H1 (cell line): ENCODE data around the gene HDC. TPM values are rescaled to one million over a fixed set of nuclear protein-coding genes. Genes with fewer than 3 reads are reported as not detected.

Experiments used
- CTCF ChIA-PET: fragments of 300-600 bp; sonication (Branson Sonifier 250); formaldehyde crosslinking; loops from one replicate; lab custom pipeline; 2021; ENCODE audit not compliant: partially characterized antibody; lab: Charles Lee
- POLR2A ChIA-PET: fragments of 300-600 bp; sonication (Branson Sonifier 250); formaldehyde crosslinking; loops from one replicate; lab custom pipeline; 2021; ENCODE audit warnings: inconsistent platforms; ENCODE audit not compliant: partially characterized antibody; lab: Charles Lee
- DNase-seq, 2 experiments: peaks; one replicate each; pipeline versions ENCODE4 v3.0.0 to v3.0.0-alpha.2; 2010 to 2022; ENCODE audit warnings: low spot score in 2 of 2, low read depth in 1 of 2, mixed read lengths in 1 of 2
- FAIRE-seq: peaks from 2 replicates; lab custom pipeline; 2011; peaks lifted over from hg19 to GRCh38; lab: Jason Lieb, UNC
- H2AFZ ChIP-seq: 2 replicates; pipeline ENCODE4 v1.8.1; 2012; ENCODE audit warnings: low read length, inconsistent platforms
- H2AK5ac ChIP-seq: 2 replicates; pipeline ENCODE4 v1.6.1; 2013; ENCODE audit warnings: low read depth, low read length
- H2BK120ac ChIP-seq: replicated peaks from 2 replicates; pipeline ENCODE3; 2013; ENCODE audit warnings: low read depth, low read length, inconsistent platforms
- H2BK12ac ChIP-seq: 2 replicates; pipeline ENCODE4 v1.6.1; 2013; ENCODE audit warnings: low read depth, low read length
- H2BK15ac ChIP-seq: 2 replicates; pipeline ENCODE4 v1.6.1; 2013; ENCODE audit warnings: low read length
- H2BK20ac ChIP-seq: 2 replicates; pipeline ENCODE4 v1.6.1; 2013; ENCODE audit warnings: low read length
- H2BK5ac ChIP-seq: 2 replicates; pipeline ENCODE4 v1.6.1; 2013; ENCODE audit warnings: low read depth, low read length
- H3K14ac ChIP-seq: 2 replicates; pipeline ENCODE4 v1.6.1; 2013; ENCODE audit warnings: inconsistent platforms; ENCODE audit not compliant: insufficient read length
- H3K18ac ChIP-seq: 2 replicates; pipeline ENCODE4 v1.6.1; 2013; ENCODE audit warnings: low read length; ENCODE audit errors: extremely low read depth
- H3K23ac ChIP-seq: 2 replicates; pipeline ENCODE4 v1.6.1; 2013; ENCODE audit warnings: inconsistent platforms; ENCODE audit not compliant: insufficient read length
- H3K23me2 ChIP-seq: 2 replicates; pipeline ENCODE4 v1.6.1; 2013; ENCODE audit warnings: low read depth, low read length
- H3K27ac ChIP-seq: 2 replicates; pipeline ENCODE4 v1.6.1; 2011; ENCODE audit warnings: low read depth, low read length, inconsistent platforms
- H3K27me3 ChIP-seq, 4 experiments: replicated peaks in 1 of 4; 1 replicate in 1 of 4; 2 replicates in 3 of 4; pipeline versions ENCODE4 v1.6.1 to v1.8.1; 2011 to 2013; ENCODE audit warnings: low read length in 3 of 4, mild to moderate bottlenecking in 3 of 4, inconsistent platforms in 2 of 4, mixed read lengths in 2 of 4, moderate library complexity in 1 of 4; ENCODE audit not compliant: control insufficient read depth in 3 of 4, insufficient read depth in 3 of 4; ENCODE audit errors: extremely low read depth in 1 of 4
- H3K36me3 ChIP-seq, 4 experiments: 2 replicates each; pipeline versions ENCODE4 v1.6.1 to v1.8.1; 2011 to 2013; ENCODE audit warnings: mild to moderate bottlenecking in 4 of 4, low read length in 3 of 4, moderate library complexity in 2 of 4, control low read depth in 1 of 4, inconsistent platforms in 1 of 4; ENCODE audit not compliant: insufficient read depth in 4 of 4, control insufficient read depth in 2 of 4
- H3K4ac ChIP-seq: replicated peaks from 2 replicates; pipeline ENCODE3; 2013; ENCODE audit warnings: low read length, low read depth, mixed read lengths, inconsistent platforms; ENCODE audit not compliant: insufficient read length
- H3K4me1 ChIP-seq, 4 experiments: replicated peaks in 1 of 4; 1 replicate in 1 of 4; 2 replicates in 3 of 4; pipeline versions ENCODE4 v1.6.1 to v1.8.1; 2011 to 2013; ENCODE audit warnings: low read length in 3 of 4, inconsistent platforms in 2 of 4, mixed read lengths in 1 of 4; ENCODE audit not compliant: insufficient read depth in 4 of 4, control insufficient read depth in 3 of 4
- H3K4me2 ChIP-seq, 2 experiments: 2 replicates each; pipeline versions ENCODE4 v1.6.1 to v1.8.1; 2011 to 2013; ENCODE audit warnings: low read depth in 2 of 2, low read length in 2 of 2, control low read depth in 1 of 2, inconsistent platforms in 1 of 2, mild to moderate bottlenecking in 1 of 2; ENCODE audit not compliant: insufficient read depth in 1 of 2
- H3K4me3 ChIP-seq, 4 experiments: fragments of 200-600, 300-600 bp in 1 of 4; sonication (generic), shearing (Covaris generic), sonication (Bioruptor Twin) in 1 of 4; 2 replicates each; pipeline versions ENCODE4 v1.5.1 to v1.8.1; 2011 to 2016; ENCODE audit warnings: low read length in 4 of 4, low read depth in 3 of 4, control low read depth in 2 of 4, inconsistent platforms in 2 of 4, mild to moderate bottlenecking in 2 of 4, mixed read lengths in 1 of 4, moderate library complexity in 1 of 4; ENCODE audit not compliant: insufficient read depth in 2 of 4; ENCODE audit errors: extremely low read depth in 1 of 4
- H3K56ac ChIP-seq: replicated peaks from 2 replicates; pipeline ENCODE3; 2013; ENCODE audit warnings: low read depth, mild to moderate bottlenecking, mixed read lengths, low read length, inconsistent platforms; ENCODE audit not compliant: insufficient read length
- H3K79me1 ChIP-seq: 2 replicates; pipeline ENCODE4 v1.6.1; 2013; ENCODE audit warnings: low read depth, low read length, control low read depth
- H3K79me2 ChIP-seq, 2 experiments: 2 replicates each; pipeline versions ENCODE4 v1.6.1 to v1.8.1; 2012 to 2013; ENCODE audit warnings: low read length in 2 of 2, mild to moderate bottlenecking in 2 of 2, inconsistent platforms in 1 of 2; ENCODE audit not compliant: insufficient read depth in 2 of 2, control insufficient read depth in 1 of 2
- H3K9ac ChIP-seq, 4 experiments: replicated peaks in 1 of 4; 1 replicate in 1 of 4; 2 replicates in 3 of 4; pipeline versions ENCODE4 v1.6.1 to v1.8.1; 2011 to 2013; ENCODE audit warnings: low read depth in 3 of 4, low read length in 3 of 4, control low read depth in 2 of 4, mild to moderate bottlenecking in 2 of 4, moderate library complexity in 2 of 4, inconsistent platforms in 1 of 4; ENCODE audit errors: extremely low read depth in 1 of 4
- H3K9me3 ChIP-seq, 2 experiments: 2 replicates each; pipeline versions ENCODE4 v1.6.1 to v1.8.1; 2012 to 2013; ENCODE audit warnings: mild to moderate bottlenecking in 2 of 2, moderate library complexity in 2 of 2, control low read depth in 1 of 2, inconsistent platforms in 1 of 2, low read depth in 1 of 2, low read length in 1 of 2, mixed read lengths in 1 of 2; ENCODE audit not compliant: insufficient read depth in 2 of 2
- H4K20me1 ChIP-seq, 2 experiments: replicated peaks in 1 of 2; 2 replicates each; pipeline versions ENCODE3 to v1.8.1; 2011 to 2013; ENCODE audit warnings: inconsistent platforms in 2 of 2, low read length in 2 of 2, mild to moderate bottlenecking in 1 of 2; ENCODE audit not compliant: insufficient read depth in 2 of 2, control insufficient read depth in 1 of 2
- H4K5ac ChIP-seq: 2 replicates; pipeline ENCODE4 v1.6.1; 2013; ENCODE audit warnings: low read length, low read depth, mixed read lengths, inconsistent platforms; ENCODE audit not compliant: insufficient read length
- H4K8ac ChIP-seq: 2 replicates; pipeline ENCODE4 v1.8.0; 2013; ENCODE audit warnings: mild to moderate bottlenecking, moderate library complexity, low read length, inconsistent platforms; ENCODE audit not compliant: insufficient read depth; ENCODE audit errors: extremely low read depth
- H4K91ac ChIP-seq: replicated peaks from 2 replicates; pipeline ENCODE3; 2013; ENCODE audit warnings: low read length, mixed read lengths, inconsistent platforms; ENCODE audit not compliant: insufficient read length
- CBX8 ChIP-seq: fragments of 300-800, 300-1000 bp; sonication (generic); IDR thresholded peaks from 2 replicates; pipeline ENCODE4 v1.7.1; 2016; ENCODE audit warnings: low read depth, low read length, borderline replicate concordance
- CHD1 ChIP-seq: IDR thresholded peaks from 2 replicates; pipeline ENCODE4 v1.6.1; 2012; ENCODE audit warnings: low read depth, low read length, improper control_type of control experiment
- CHD2 ChIP-seq: IDR thresholded peaks from 2 replicates; pipeline ENCODE4 v1.6.1; 2012; ENCODE audit warnings: low read length, improper control_type of control experiment
- CTBP2 ChIP-seq: IDR thresholded peaks from 2 replicates; pipeline ENCODE4 v1.7.0; 2011; ENCODE audit warnings: borderline replicate concordance, mild to moderate bottlenecking, moderate library complexity, mixed read lengths, low read length; ENCODE audit not compliant: insufficient read depth, insufficient read length
- GTF2F1 ChIP-seq: IDR thresholded peaks from 2 replicates; pipeline ENCODE4 v1.6.1; 2012; ENCODE audit warnings: low read depth, low read length, improper control_type of control experiment, borderline replicate concordance
- JUN ChIP-seq: IDR thresholded peaks from 2 replicates; pipeline ENCODE4 v1.6.1; 2011; ENCODE audit warnings: low read depth, mild to moderate bottlenecking, improper control_type of control experiment, low read length
- PHF8 ChIP-seq: fragments of 200-600 bp; sonication (generic); conservative IDR thresholded peaks from 2 replicates; pipeline ENCODE4 v1.7.1; 2012; ENCODE audit warnings: low read depth, mild to moderate bottlenecking, inconsistent platforms, low read length, moderate library complexity
- POU5F1 ChIP-seq: IDR thresholded peaks from 2 replicates; pipeline ENCODE4 v1.6.1; 2011; ENCODE audit warnings: low read depth, mild to moderate bottlenecking, low read length, moderate library complexity
- TCF12 ChIP-seq: IDR thresholded peaks from 2 replicates; pipeline ENCODE4 v1.6.1; 2011; ENCODE audit warnings: low read depth, mild to moderate bottlenecking, low read length
- WGBS, 2 experiments: shearing (Covaris generic) in 1 of 2; methylation state at CpG; one replicate each; pipeline versions ENCODE4 v1.1.6 to v1.1.7; 2013 to 2015; ENCODE audit warnings: low lambda C conversion rate in 2 of 2, mixed read lengths in 2 of 2, inconsistent platforms in 1 of 2, low coverage in 1 of 2, missing lambda C conversion rate in 1 of 2; ENCODE audit not compliant: insufficient replicate concordance in 2 of 2, insufficient coverage in 1 of 2, insufficient read length in 1 of 2; ENCODE audit errors: extremely low coverage in 1 of 2, missing lambda C conversion rate in 1 of 2; 5-methylcytosine and 5-hydroxymethylcytosine counted together
- polyA plus RNA-seq, 7 experiments: library from polyadenylated mRNA; depleted of rRNA in 3 of 7; stranded (reverse) in 5 of 7; unstranded in 2 of 7; fragments of >200 nt in 5 of 7; fragments of 200-250 nt in 2 of 7; gene quantifications; 1 replicate in 5 of 7; 2 replicates in 1 of 7; 4 replicates in 1 of 7; pipeline versions ENCODE4 v1.2.1 to v1.2.3, GENCODE V29; 2011 to 2013; ENCODE audit warnings: missing spikeins in 2 of 7, mixed read lengths in 2 of 7
- total RNA-seq: library from RNA; stranded (reverse); fragmentation: NEBNext Ultra II Directional; extraction: Animal tissue kit (Norgen Biotek cat#: 25700); gene quantifications from 2 replicates; pipeline ENCODE4 v1.2.1, GENCODE V29; 2021

Gene HDC
- total and polyA plus RNA-seq, 2 of the 8 experiments (the other 6 are each of a cell fraction or from before 2014, with no cell fraction given): 0.20 to 0.22 TPM

GRCh38 chr15:50277370-50277769 lies 11.8 kb upstream of the HDC start:
- Histone ChIP-seq H2BK120ac (no peak overlapping the region), H3K4me1 (no peaks in the 10 kb centered on the region), H2BK5ac (no peak overlapping the region), H3K9ac (no peak overlapping the region), H3K23me2 (no peaks in the 10 kb centered on the region; the same call in 1 of the 2 replicates), H3K27me3 (no peaks in the 10 kb centered on the region), H3K14ac (no peak overlapping the region), H3K4me2 (no peak overlapping the region), H3K79me1 (no peaks in the 10 kb centered on the region), H3K56ac (no peak overlapping the region), H3K18ac (no peak overlapping the region), H2BK20ac (no peak overlapping the region), H3K4me3 (no peak overlapping the region), H3K4ac (no peak overlapping the region), H3K27ac (no peak overlapping the region), H4K20me1 (no peaks in the 10 kb centered on the region), H4K8ac (no peak overlapping the region), H2AFZ (no peak overlapping the region), H3K23ac (no peak overlapping the region), H2AK5ac (no peak overlapping the region), H4K5ac (no peak overlapping the region), H2BK12ac (no peak overlapping the region), H2BK15ac (no peak overlapping the region), H3K36me3 (peaks cover 0 to 2% (median 0%) of the 10 kb centered on the region in 4 experiments; a peak in 1 of 8 replicates), H3K79me2 (no peaks in the 10 kb centered on the region), H4K91ac (no peak overlapping the region), H3K9me3 (no peaks in the 10 kb centered on the region)
- DNase-seq (no peak), FAIRE-seq (no peak)
- 96% methylated on average over 1 of the region's 1 CpG; no CpG with 5 or more reads in 1 of the 2 experiments for WGBS, 2 experiments
- POLR2A ChIA-PET: no interaction called here
- CTCF ChIA-PET: no interaction called here
- TF ChIP-seq PHF8 (no peak), JUN (no peak), CHD2 (no peak), CHD1 (no peak), CBX8 (no peak), GTF2F1 (no peak), TCF12 (no peak), CTBP2 (no peak), POU5F1 (no peak)
